ENCODE data around the gene GARS1.

DNA sequence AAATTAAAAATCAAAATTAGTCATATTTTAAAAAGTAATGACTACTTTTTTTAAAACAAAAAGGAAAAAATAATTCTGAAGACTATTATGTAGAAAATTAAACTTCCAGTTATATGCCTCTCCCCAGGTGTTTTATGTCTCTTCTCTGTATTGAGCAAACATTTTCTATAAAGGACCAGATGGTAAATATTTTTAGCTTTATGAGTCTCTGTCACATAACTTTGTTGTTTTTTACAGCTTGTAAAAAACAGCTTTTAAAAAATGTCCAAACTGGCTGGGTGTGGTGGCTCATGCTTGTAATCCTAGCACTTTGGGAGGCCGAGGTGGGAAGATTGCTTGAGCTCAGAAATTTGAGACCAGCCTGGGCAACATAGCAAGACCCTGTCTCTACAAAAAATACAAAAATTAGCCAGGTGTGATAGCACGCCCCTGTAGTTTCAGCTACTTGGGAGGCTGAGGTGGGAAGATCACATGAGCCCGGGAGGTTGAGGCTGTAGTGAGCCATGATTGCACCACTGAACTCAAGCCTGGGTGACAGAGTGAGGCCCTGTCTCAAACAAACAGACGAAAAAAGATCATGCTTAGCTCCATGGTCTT lies 23.5 kb downstream of the GARS1 start:
- TF ChIP-seq POLR2A (IDR thresholded peaks at IDR 0.05), result no peak
- TF ChIP-seq, protein P1, sequence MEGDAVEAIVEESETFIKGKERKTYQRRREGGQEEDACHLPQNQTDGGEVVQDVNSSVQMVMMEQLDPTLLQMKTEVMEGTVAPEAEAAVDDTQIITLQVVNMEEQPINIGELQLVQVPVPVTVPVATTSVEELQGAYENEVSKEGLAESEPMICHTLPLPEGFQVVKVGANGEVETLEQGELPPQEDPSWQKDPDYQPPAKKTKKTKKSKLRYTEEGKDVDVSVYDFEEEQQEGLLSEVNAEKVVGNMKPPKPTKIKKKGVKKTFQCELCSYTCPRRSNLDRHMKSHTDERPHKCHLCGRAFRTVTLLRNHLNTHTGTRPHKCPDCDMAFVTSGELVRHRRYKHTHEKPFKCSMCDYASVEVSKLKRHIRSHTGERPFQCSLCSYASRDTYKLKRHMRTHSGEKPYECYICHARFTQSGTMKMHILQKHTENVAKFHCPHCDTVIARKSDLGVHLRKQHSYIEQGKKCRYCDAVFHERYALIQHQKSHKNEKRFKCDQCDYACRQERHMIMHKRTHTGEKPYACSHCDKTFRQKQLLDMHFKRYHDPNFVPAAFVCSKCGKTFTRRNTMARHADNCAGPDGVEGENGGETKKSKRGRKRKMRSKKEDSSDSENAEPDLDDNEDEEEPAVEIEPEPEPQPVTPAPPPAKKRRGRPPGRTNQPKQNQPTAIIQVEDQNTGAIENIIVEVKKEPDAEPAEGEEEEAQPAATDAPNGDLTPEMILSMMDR (IDR thresholded peaks at IDR 0.05), result no peak
